DOHH2 (cell line): ENCODE data around the gene AP4E1.

Source experiments
- CTCF ChIP-seq: fragments of 200-600 bp; sonication (generic); IDR thresholded peaks from one replicate; pipeline ENCODE4 v1.5.1; 2014; ENCODE audit warnings: antibody characterized with exemption, mild to moderate bottlenecking, low read depth, low read length; ENCODE audit not compliant: poor library complexity, severe bottlenecking
- EZH2phosphoT487 ChIP-seq: fragments of 200-600 bp; sonication (generic); IDR thresholded peaks from 2 replicates; pipeline ENCODE4 v1.6.1; 2017; ENCODE audit warnings: borderline replicate concordance, mild to moderate bottlenecking, antibody characterized with exemption, low read length, moderate library complexity, mixed read lengths

- TF ChIP-seq EZH2phosphoT487 (no peak), CTCF (peak; percentile 80)
These were observed at the start of gene AP4E1 for GRCh38 chr15:50908209-50909009.
